ENCODE measurements around the gene C10orf143.

GRCh38 chr10:130045091-130045652, 65.5 kb downstream of the C10orf143 start:
- TF ChIP-seq CTCF (IDR thresholded peaks at IDR 0.05) (no peak), POLR2A (IDR thresholded peaks at IDR 0.05) (no peak)

Data from lower leg skin (tissue), 3 donors.